Activated CD8-positive, alpha-beta memory T cell treated with anti-CD3 and anti-CD28 coated beads, Interleukin-2, amount 50 U/mL, for 1 hour (primary cell): Measurements from ENCODE around the gene HBG2.
"Not testable (repeated sequence)": the region's sequence is repeated elsewhere in the genome, so short reads cannot be mapped to it uniquely, and the experiment has no call there.

Source experiments
- DNase-seq: peaks from one replicate; pipeline ENCODE4 v3.0.0-alpha.2; 2020; ENCODE audit errors: extremely low read depth

The HBG2 gene

GRCh38 chr11:5254646-5255413 is at the start of gene HBG2:
HBG2 (minus strand) TSS chr11:5254781; CDS start chr11:5254728, 53 bp downstream.
- not testable (repeated sequence) for DNase-seq

GRCh38 chr11:5304046-5304445 is 49.5 kb upstream of the HBG2 start:
- DNase-seq = no peak

DNA sequence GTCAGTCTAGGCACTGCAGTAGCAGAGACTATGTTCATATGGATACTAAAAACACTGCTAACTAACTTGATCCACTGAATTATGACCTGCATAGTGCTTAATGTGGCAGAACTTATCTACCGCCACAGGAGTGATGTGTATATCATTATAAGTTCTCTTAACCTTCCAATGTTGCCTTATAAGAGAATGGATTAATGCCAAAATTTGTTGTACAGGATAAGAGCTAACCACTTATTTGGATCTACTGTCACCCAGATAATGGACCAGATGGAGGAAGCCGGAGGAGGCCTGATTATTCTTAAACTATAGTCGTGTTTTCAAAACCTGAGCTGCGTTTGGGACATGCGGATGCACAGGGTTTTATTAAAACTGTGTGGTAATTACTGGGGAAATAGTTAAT is 49.0 kb upstream of the HBG2 start:
- DNase-seq = no peak

- no peak for DNase-seq
These were observed 47.3 kb upstream of the HBG2 start, which contains the start of gene OR51B4 for GRCh38 chr11:5301846-5302245. OR51B4 (minus strand) TSS chr11:5301946; CDS start chr11:5301946, 0 bp downstream.

GRCh38 chr11:5300251-5300650 is 45.7 kb upstream of the HBG2 start:
- no peak for DNase-seq

GRCh38 chr11:5298451-5298850 is 43.9 kb upstream of the HBG2 start:
- DNase-seq = no peak

DNA sequence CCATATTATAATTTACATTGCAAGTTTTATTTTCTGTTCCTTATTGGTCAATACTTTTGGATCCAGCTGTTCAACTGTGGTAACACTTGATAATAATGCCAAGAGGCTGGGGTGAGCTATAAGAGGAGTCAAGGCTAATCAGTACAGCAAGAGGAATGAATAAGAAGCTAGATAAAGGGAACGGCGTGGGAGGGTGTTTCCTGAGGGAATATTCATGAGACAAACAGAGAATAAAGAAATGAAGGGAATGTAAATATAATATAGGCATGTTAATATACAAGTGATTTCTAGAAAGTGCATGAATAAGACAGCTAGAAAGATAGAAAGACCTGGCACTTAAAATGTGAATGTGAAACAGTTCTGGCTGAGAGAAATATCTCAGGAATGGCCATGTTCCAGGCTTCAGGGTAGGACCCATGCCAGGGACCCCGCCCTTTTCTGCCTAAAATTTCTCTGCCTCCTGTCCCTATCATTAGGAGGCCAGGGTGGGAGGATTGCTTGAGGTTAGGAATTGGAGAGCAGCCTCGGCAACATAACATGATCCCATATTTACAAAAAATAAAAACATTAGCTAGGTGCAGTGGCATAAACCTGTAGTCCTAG is 43.2 kb upstream of the HBG2 start:
- no peak for DNase-seq

DNA sequence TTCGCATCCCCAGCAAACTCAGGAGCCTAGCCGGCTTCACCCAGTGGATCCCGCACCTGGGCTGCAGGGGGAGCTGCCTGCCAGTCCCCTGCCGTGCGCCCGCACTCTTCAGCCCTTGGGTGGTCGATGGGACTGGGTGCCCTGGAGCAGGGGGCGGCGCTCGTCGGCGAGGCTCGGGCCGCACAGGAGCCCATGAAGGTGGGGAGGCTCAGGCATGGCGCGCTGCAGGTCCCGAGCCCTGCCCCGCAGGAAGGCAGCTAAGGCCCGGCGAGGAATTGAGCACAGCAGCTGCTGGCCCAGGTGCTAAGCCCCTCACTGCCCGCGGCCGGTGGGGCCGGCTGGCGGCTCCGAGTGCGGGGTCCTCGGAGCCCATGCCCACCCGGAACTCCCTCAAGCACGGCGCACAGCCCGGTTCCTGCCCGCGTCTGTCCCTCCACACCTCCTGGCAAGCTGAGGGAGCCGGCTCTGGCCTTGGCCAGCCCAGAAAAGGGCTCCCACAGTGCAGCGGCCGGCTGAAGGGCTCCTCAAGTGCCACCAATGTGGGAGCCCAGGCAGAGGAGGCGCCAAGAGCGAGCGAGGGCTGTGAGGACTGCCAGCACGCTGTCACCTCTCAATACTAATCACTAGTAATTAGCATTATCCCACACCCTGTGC is 39.9 kb upstream of the HBG2 start:
- not testable (repeated sequence) for DNase-seq

- DNase-seq = no peak
These were observed 38.4 kb upstream of the HBG2 start for GRCh38 chr11:5293028-5293427.

DNA sequence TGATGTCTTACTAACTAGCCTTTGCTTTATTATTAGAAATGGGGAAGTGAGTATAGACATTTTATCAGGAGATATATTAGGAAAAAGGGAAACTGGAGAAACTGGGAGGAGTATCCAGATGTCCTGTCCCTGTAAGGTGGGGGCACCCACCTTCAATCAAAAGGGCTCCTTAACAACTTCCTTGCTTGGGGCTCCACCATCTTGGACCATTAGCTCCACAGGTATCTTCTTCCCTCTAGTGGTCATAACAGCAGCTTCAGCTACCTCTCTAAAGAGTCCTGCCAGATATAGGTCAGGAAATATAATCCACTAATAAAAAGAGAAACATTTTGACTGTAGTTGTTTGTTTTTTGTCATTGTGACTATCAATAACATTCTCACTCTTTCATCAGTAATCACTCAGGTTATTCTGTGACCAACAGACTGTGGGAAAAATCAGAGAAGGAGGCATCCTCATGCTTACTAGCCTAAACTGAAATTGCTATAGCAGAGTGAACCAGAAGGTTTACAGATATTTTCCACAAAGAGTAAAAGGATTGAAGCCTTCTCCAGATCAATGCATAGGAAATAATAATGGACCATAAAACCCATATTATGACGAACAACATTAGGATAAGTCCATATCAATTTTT is 36.7 kb upstream of the HBG2 start:
- no peak for DNase-seq

- no peak for DNase-seq
These were observed 35.5 kb upstream of the HBG2 start for GRCh38 chr11:5290106-5290505.

DNA sequence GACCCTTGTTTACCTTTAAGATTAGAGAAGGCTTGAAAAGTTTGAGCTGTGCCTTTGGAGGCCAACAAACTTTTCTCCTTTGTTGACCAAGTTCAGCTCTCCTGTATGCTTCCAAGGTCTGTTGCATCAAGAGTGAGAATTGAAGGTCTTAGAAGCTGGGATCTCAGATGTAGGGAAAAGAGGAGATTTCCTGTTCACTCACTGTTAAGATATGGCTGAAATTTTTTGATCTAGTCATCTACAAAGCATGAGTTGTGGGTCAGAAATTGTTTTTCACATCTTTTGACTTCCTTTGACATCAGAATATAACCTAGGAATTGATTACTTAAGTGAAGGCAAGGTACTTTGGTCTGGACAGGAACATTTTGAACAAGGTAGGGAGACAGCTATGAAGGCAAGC is 35.1 kb upstream of the HBG2 start:
- DNase-seq = no peak

GRCh38 chr11:5288906-5289550 is 34.4 kb upstream of the HBG2 start:
- DNase-seq = no peak

DNA sequence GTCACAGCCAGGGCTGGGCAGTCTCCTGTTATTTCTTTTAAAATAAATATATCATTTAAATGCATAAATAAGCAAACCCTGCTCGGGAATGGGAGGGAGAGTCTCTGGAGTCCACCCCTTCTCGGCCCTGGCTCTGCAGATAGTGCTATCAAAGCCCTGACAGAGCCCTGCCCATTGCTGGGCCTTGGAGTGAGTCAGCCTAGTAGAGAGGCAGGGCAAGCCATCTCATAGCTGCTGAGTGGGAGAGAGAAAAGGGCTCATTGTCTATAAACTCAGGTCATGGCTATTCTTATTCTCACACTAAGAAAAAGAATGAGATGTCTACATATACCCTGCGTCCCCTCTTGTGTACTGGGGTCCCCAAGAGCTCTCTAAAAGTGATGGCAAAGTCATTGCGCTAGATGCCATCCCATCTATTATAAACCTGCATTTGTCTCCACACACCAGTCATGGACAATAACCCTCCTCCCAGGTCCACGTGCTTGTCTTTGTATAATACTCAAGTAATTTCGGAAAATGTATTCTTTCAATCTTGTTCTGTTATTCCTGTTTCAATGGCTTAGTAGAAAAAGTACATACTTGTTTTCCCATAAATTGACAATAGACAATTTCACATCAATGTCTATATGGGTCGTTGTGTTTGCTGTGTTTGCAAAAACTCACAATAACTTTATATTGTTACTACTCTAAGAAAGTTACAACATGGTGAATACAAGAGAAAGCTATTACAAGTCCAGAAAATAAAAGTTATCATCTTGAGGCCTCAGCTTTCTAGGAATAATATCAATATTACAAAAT is 33.7 kb upstream of the HBG2 start:
- no peak for DNase-seq

GRCh38 chr11:5286901-5287300 is 32.3 kb upstream of the HBG2 start:
- DNase-seq = no peak

- DNase-seq = no peak
These were observed 31.8 kb upstream of the HBG2 start for GRCh38 chr11:5286351-5286750.

- DNase-seq = no peak
These were observed 31.2 kb upstream of the HBG2 start for GRCh38 chr11:5285703-5286340.

GRCh38 chr11:5284637-5285036 is 30.1 kb upstream of the HBG2 start:
- DNase-seq = no peak

- DNase-seq = no peak
These were observed 29.3 kb upstream of the HBG2 start for GRCh38 chr11:5283882-5284281.

DNA sequence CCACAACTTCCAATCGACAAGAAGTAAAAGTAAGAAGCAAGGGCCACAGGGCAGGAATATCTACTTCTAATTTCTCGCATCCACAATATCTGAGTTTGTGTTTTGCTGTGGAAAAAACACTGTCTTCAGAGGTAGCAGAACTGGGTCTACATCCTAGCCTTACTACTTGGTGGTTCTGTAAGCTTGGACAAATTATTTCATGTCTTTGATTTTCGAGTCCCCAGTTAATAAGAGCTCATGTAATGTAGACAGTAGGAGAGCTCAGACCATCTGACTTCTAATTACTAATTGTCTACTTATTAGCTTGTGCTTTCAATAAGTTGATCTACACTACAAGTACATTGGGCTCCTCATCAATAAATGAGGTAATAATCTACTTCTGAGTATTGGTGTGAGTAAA is 28.5 kb upstream of the HBG2 start:
- no peak for DNase-seq

GRCh38 chr11:5282628-5283027 is 28.0 kb upstream of the HBG2 start:
- DNase-seq = no peak
